Gastroesophageal sphincter (tissue), 4 donors: Measurements from ENCODE around the gene FKBP1B. TPM values are rescaled to one million over a fixed set of nuclear protein-coding genes. Genes with fewer than 3 reads are reported as not detected.

Source experiments
- ATAC-seq: fragments of 150-250 bp; one replicate; pipeline ENCODE4 v1.9.1; 2016; ENCODE audit warnings: mild to moderate bottlenecking, moderate library complexity
- H3K27ac ChIP-seq, 4 donors: fragments of 200-600 bp; sonication (generic) in 3 of 4; 1 replicate in 3 of 4; 2 replicates in 1 of 4; pipeline ENCODE4 v1.5.1; 2016 to 2019
- H3K27me3 ChIP-seq: fragments of 200-600 bp; sonication (generic); one replicate; pipeline ENCODE4 v1.5.1; 2019
- H3K36me3 ChIP-seq, 2 donors: fragments of 200-600 bp; sonication (generic); one replicate each; pipeline ENCODE4 v1.5.1; 2019; ENCODE audit warnings: control low read depth in 1 of 2
- H3K4me1 ChIP-seq, 3 donors: fragments of 200-600 bp; sonication (generic); 1 replicate in 2 of 3; 2 replicates in 1 of 3; pipeline ENCODE4 v1.5.1; 2016 to 2019; ENCODE audit warnings: control low read depth in 2 of 3
- H3K4me3 ChIP-seq, 2 donors: fragments of 200-600 bp; sonication (generic); one replicate each; pipeline ENCODE4 v1.5.1; 2019; ENCODE audit warnings: mild to moderate bottlenecking in 1 of 2, moderate library complexity in 1 of 2
- H3K9me3 ChIP-seq, 3 donors: fragments of 200-600 bp; sonication (generic); one replicate each; pipeline ENCODE4 v1.5.1; 2017 to 2019; ENCODE audit warnings: control low read depth in 2 of 3
- EP300 ChIP-seq: sonication (generic); formaldehyde crosslinking; IDR thresholded peaks from one replicate; pipeline ENCODE4 v1.6.1; 2017; ENCODE audit warnings: antibody characterized with exemption, mild to moderate bottlenecking
- POLR2A ChIP-seq, 2 donors: fragments of 450-650 bp; IDR thresholded peaks; one replicate each; pipeline ENCODE4 v1.6.1; 2017; ENCODE audit warnings: antibody characterized with exemption in 2 of 2, mild to moderate bottlenecking in 2 of 2, moderate library complexity in 1 of 2
- POLR2AphosphoS5 ChIP-seq: sonication (generic); formaldehyde crosslinking; IDR thresholded peaks from one replicate; pipeline ENCODE4 v1.6.1; 2017; ENCODE audit warnings: antibody characterized with exemption
- WGBS, 2 donors: methylation state at CpG; one replicate each; pipeline ENCODE4 v1.1.5; 2018; ENCODE audit warnings: low coverage in 1 of 2; 5-methylcytosine and 5-hydroxymethylcytosine counted together
- total RNA-seq, 4 donors: library from RNA; depleted of rRNA; stranded (reverse); fragments of >200 nt; gene quantifications; one replicate each; pipeline ENCODE4 v1.1.0, GENCODE V29; 2016
- TF ChIP-seq, protein P1 (sequence below), 4 experiments: fragments of 200-600 bp in 2 of 4; fragments of 450-650 bp in 2 of 4; sonication (generic) in 1 of 4; IDR thresholded peaks; one replicate each; pipeline ENCODE4 v1.5.1; 2017 to 2019; ENCODE audit warnings: antibody characterized with exemption in 4 of 4, mild to moderate bottlenecking in 2 of 4, moderate library complexity in 2 of 4

Gene FKBP1B
- total RNA-seq, 4 donors from 2014 or later = 2.3 to 8.6 (median 5.5) TPM

DNA sequence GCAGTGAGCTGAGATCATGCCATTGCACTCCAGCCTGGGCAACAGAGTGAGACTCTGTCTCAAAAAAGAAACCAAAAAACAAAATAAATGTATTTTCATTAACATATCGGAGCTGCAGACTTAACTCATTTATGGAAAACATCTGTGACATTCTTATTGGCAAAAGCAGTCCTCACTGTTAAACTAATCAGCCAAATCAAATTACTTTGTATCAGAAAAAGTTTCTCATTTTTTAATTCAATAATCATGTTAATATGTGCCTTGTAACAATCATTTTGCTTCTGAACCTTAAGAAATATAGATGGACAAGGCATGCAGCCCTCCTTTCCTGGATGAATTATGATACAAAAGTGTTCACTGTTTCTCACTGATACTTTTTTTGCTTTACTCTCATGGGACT, 53.1 kb downstream of the FKBP1B start:
- Histone ChIP-seq H3K36me3 (peaks cover 0 to 29% of the 10 kb centered on the region in 2 donors), H3K4me1 (peaks cover 0 to 9% (median 0%) of the 10 kb centered on the region in 3 donors), H3K4me3 (no peak overlapping the region), H3K27me3 (no peaks in the 10 kb centered on the region), H3K9me3 (no peaks in the 10 kb centered on the region), H3K27ac (no peak overlapping the region)
- ATAC-seq = no peak
- WGBS, 2 donors = 56 to 81% methylated on average over 1 of the region's 1 CpG
- TF ChIP-seq POLR2AphosphoS5 (no peak), EP300 (no peak), POLR2A (IDR thresholded peaks at IDR 0.05) (no peak)
- TF ChIP-seq, protein P1, sequence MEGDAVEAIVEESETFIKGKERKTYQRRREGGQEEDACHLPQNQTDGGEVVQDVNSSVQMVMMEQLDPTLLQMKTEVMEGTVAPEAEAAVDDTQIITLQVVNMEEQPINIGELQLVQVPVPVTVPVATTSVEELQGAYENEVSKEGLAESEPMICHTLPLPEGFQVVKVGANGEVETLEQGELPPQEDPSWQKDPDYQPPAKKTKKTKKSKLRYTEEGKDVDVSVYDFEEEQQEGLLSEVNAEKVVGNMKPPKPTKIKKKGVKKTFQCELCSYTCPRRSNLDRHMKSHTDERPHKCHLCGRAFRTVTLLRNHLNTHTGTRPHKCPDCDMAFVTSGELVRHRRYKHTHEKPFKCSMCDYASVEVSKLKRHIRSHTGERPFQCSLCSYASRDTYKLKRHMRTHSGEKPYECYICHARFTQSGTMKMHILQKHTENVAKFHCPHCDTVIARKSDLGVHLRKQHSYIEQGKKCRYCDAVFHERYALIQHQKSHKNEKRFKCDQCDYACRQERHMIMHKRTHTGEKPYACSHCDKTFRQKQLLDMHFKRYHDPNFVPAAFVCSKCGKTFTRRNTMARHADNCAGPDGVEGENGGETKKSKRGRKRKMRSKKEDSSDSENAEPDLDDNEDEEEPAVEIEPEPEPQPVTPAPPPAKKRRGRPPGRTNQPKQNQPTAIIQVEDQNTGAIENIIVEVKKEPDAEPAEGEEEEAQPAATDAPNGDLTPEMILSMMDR (IDR thresholded peaks at IDR 0.05) = no peak

DNA sequence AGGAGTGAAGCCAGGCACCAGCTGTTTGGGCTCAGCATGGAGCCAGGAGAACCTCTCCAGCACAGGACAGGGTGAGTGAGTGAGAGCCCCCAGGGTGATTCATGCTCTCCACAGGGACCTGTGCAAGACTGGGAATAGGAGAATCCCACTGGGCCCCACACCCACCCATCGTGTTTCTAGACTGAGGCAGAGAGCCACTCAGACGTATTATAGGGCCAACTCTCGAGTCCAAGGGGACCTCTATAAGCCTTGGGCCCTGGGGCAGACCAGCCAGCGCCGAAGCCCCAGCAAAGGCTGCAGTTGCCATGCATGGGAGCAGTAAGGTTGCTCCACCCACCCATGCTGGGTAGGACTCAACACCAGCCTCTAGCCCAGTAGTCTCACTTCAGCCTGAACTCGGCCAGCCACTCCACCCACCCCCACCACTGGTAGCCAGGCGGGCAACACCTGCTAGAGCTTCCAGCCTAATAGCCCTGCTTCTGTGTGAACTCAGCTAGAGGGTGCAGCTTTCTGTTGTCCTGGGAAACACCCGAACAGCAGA, 54.6 kb downstream of the FKBP1B start:
- peaks cover 0 to 9% (median 0%) of the 10 kb centered on the region in 3 donors for H3K4me1 ChIP-seq
- H3K9me3 ChIP-seq = no peaks in the 10 kb centered on the region
- H3K27ac ChIP-seq = no peak overlapping the region
- ATAC-seq = no peak
- TF ChIP-seq POLR2A (IDR thresholded peaks at IDR 0.05) (no peak), EP300 (no peak), POLR2AphosphoS5 (no peak)
- TF ChIP-seq, protein P1 (IDR thresholded peaks at IDR 0.05) = no peak
- H3K36me3 ChIP-seq = peaks cover 0 to 29% of the 10 kb centered on the region in 2 donors
- WGBS, 2 donors = 80% methylated on average over 1 of the region's 8 CpGs; no CpG with 5 or more reads in 1 of the 2 donors
- no peak overlapping the region for H3K4me3 ChIP-seq
- no peaks in the 10 kb centered on the region for H3K27me3 ChIP-seq

DNA sequence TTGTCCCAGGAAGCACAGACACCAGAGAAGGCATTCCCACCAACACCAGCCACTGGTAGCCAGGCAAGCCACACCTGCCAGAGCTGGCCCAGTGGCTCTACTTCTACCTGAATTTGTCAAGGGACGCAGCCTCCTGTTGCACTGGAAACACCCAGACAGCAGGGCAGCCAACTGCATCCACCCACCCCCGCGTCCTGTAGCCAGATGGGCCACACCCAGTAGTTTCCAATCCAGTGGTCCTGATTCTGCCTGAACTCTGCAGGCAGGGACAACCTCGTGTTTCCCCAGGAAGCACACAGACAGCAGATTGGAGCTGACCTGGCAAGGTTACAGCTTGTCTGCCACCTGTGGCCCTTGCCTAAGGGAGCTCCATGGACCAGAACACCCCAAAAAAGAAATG, 55.4 kb downstream of the FKBP1B start:
- no CpG with 5 or more reads among the region's 4 CpGs for WGBS, 2 donors
- Histone ChIP-seq H3K36me3 (peaks cover 0 to 29% of the 10 kb centered on the region in 2 donors), H3K4me3 (no peak overlapping the region), H3K4me1 (peaks cover 0 to 9% (median 0%) of the 10 kb centered on the region in 3 donors), H3K9me3 (no peaks in the 10 kb centered on the region), H3K27me3 (no peaks in the 10 kb centered on the region), H3K27ac (no peak overlapping the region)
- TF ChIP-seq POLR2AphosphoS5 (no peak), POLR2A (IDR thresholded peaks at IDR 0.05) (no peak), EP300 (no peak)
- TF ChIP-seq, protein P1 (IDR thresholded peaks at IDR 0.05) = no peak
- ATAC-seq = no peak

DNA sequence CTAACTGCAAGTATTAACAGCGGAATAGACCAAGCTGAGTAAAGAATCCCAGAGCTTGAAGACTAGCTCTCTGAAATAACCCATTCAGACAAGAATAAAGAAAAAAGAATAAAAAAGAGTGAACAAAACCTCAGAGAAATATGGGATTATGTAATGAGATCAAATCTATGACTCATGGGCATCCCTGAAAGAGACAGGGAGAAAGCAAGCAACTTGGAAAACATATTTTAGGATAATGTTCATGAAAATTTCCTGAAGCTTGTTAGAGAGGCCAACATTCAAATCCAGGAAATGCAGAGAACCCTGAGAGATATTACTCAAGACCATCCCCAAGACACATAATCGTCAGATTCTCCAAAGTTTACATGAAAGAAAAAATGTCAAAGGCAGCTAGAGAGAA, 56.3 kb downstream of the FKBP1B start:
- 43 to 46% methylated on average over 2 of the region's 2 CpGs for WGBS, 2 donors
- no peak for ATAC-seq
- no peak overlapping the region for H3K27ac ChIP-seq
- H3K4me3 ChIP-seq = no peak overlapping the region
- peaks cover 0 to 29% of the 10 kb centered on the region in 2 donors for H3K36me3 ChIP-seq
- H3K27me3 ChIP-seq = no peaks in the 10 kb centered on the region
- peaks cover 0 to 9% (median 0%) of the 10 kb centered on the region in 3 donors for H3K4me1 ChIP-seq
- H3K9me3 ChIP-seq = no peaks in the 10 kb centered on the region
- TF ChIP-seq POLR2AphosphoS5 (no peak), EP300 (no peak), POLR2A (IDR thresholded peaks at IDR 0.05) (no peak)
- TF ChIP-seq, protein P1 (IDR thresholded peaks at IDR 0.05) = no peak

DNA sequence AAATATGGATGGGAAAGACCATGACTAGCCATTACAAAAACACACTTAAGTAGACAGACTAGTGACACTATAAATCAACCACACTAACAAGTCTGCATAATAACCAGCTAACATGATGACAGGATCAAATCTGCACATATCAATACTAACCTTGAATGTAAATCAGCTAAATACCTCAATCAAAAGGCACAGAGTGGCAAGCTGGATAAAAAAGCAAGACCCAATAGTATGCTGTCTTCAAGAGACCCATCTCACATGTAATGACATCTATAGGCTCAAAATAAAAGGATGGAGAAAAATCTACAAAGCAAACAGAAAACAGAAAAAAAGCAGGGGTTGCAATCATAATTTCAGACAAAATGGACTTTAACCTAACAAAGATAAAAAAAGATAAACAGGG, 57.2 kb downstream of the FKBP1B start:
- H3K27me3 ChIP-seq = no peaks in the 10 kb centered on the region
- H3K27ac ChIP-seq = no peak overlapping the region
- H3K4me3 ChIP-seq = no peak overlapping the region
- H3K4me1 ChIP-seq = peaks cover 0 to 9% (median 0%) of the 10 kb centered on the region in 3 donors
- TF ChIP-seq POLR2AphosphoS5 (no peak), EP300 (no peak), POLR2A (IDR thresholded peaks at IDR 0.05) (no peak)
- TF ChIP-seq, protein P1 (IDR thresholded peaks at IDR 0.05) = no peak
- no peaks in the 10 kb centered on the region for H3K9me3 ChIP-seq
- no peak for ATAC-seq
- H3K36me3 ChIP-seq = peaks cover 0 to 29% of the 10 kb centered on the region in 2 donors
